A549 (cell line): ENCODE measurements around the gene CPLANE1. TPM values are rescaled to one million over a fixed set of nuclear protein-coding genes. Genes with fewer than 3 reads are reported as not detected.

Source experiments
- ATAC-seq, 2 experiments: fragments of 200-7000 bp in 1 of 2; fragments of >200 bp in 1 of 2; cut with Nextera tagmentation in 1 of 2; cut with Tn5 transposase in 1 of 2; 3 replicates each; pipeline versions ENCODE4 v1.8.0 to v1.9.1; 2018 to 2020; ENCODE audit warnings: mild to moderate bottlenecking in 1 of 2, moderate library complexity in 1 of 2
- CTCF ChIA-PET: fragments of 300-600 bp; sonication (Branson Sonifier 250); formaldehyde crosslinking; extraction: SDS; loops from one replicate; lab custom pipeline; 2021; ENCODE audit warnings: antibody characterized with exemption, inconsistent platforms; lab: Yijun Ruan, JAX
- POLR2A ChIA-PET: fragments of 350-600 bp; formaldehyde crosslinking; extraction: SDS; loops from one replicate; lab custom pipeline; 2021; ENCODE audit warnings: antibody characterized with exemption, inconsistent platforms; lab: Yijun Ruan, JAX
- DNase-seq, 2 experiments: peaks; one replicate each; pipeline versions ENCODE4 v3.0.0 to v3.0.0-alpha.2; 2011 to 2016; ENCODE audit warnings: low read depth in 1 of 2, low spot score in 1 of 2
- FAIRE-seq: peaks from 2 replicates; lab custom pipeline; 2011; peaks lifted over from hg19 to GRCh38; lab: Jason Lieb, UNC
- H3K27ac ChIP-seq, 2 experiments: fragments of >200 bp; sonication (Bioruptor Twin); formaldehyde crosslinking; 3 replicates each; pipeline ENCODE4 v1.5.1; 2016 to 2017
- H3K4me1 ChIP-seq: fragments of >200 bp; sonication (Bioruptor Twin); formaldehyde crosslinking; 3 replicates; pipeline ENCODE4 v1.6.1; 2016
- H3K4me2 ChIP-seq: fragments of >200 bp; sonication (Bioruptor Twin); formaldehyde crosslinking; 3 replicates; pipeline ENCODE4 v1.6.1; 2016
- H3K4me3 ChIP-seq: fragments of >200 bp; sonication (Bioruptor Twin); formaldehyde crosslinking; 3 replicates; pipeline ENCODE4 v1.5.1; 2016
- H3K9me3 ChIP-seq: fragments of >200 bp; sonication (Bioruptor Twin); formaldehyde crosslinking; 3 replicates; pipeline ENCODE4 v1.6.1; 2016
- BHLHE40 ChIP-seq: IDR thresholded peaks from 2 replicates; pipeline ENCODE4 v1.6.1; 2012; ENCODE audit warnings: low read depth, low read length, inconsistent platforms
- CBX2 ChIP-seq: fragments of 200-600 bp; sonication (generic); IDR thresholded peaks from 2 replicates; pipeline ENCODE4 v1.6.1; 2016; ENCODE audit warnings: low read depth, mild to moderate bottlenecking, borderline replicate concordance
- CBX8 ChIP-seq: fragments of 200-600 bp; sonication (generic); IDR thresholded peaks from 2 replicates; pipeline ENCODE4 v1.6.1; 2016
- CEBPB ChIP-seq, 2 experiments: fragments of >200 bp in 1 of 2; sonication (Bioruptor Twin) in 1 of 2; formaldehyde crosslinking in 1 of 2; IDR thresholded peaks; 2 replicates each; pipeline ENCODE4 v1.6.1; 2012 to 2016
- CTCF ChIP-seq: fragments of >200 bp; sonication (Bioruptor Twin); formaldehyde crosslinking; IDR thresholded peaks from 3 replicates; pipeline ENCODE4 v1.5.1; 2016
- EHF ChIP-seq: fragments of 250-450 bp; sonication (Bioruptor Pico); IDR thresholded peaks from 2 replicates; pipeline ENCODE4 v1.5.0; 2020; ENCODE audit warnings: mild to moderate bottlenecking
- ESRRA ChIP-seq: fragments of 150-350 bp; IDR thresholded peaks from 2 replicates; pipeline ENCODE4 v1.6.1; 2014; ENCODE audit warnings: mild to moderate bottlenecking, low read length, borderline replicate concordance
- FOSB ChIP-seq: fragments of 250-450 bp; sonication (Bioruptor Pico); IDR thresholded peaks from 2 replicates; pipeline ENCODE4 v1.5.0; 2020; ENCODE audit warnings: mild to moderate bottlenecking, moderate library complexity
- GATA3 ChIP-seq: IDR thresholded peaks from 2 replicates; pipeline ENCODE4 v1.6.1; 2012; ENCODE audit warnings: borderline replicate concordance
- HES2 ChIP-seq: fragments of >200 bp; sonication (Bioruptor Twin); formaldehyde crosslinking; IDR thresholded peaks from 2 replicates; pipeline ENCODE4 v1.6.1; 2016
- HEYL ChIP-seq: fragments of 250-450 bp; sonication (Bioruptor Pico); IDR thresholded peaks from 2 replicates; pipeline ENCODE4 v1.8.0; 2021; ENCODE audit warnings: mild to moderate bottlenecking, moderate library complexity
- HMGXB4 ChIP-seq: fragments of 250-450 bp; sonication (Bioruptor Pico); IDR thresholded peaks from 2 replicates; pipeline ENCODE4 v1.5.0; 2021; ENCODE audit warnings: mild to moderate bottlenecking, moderate library complexity, borderline replicate concordance
- HOXA7 ChIP-seq: fragments of 250-450 bp; sonication (Bioruptor Pico); IDR thresholded peaks from 2 replicates; pipeline ENCODE4 v1.5.0; 2020; ENCODE audit warnings: mild to moderate bottlenecking, moderate library complexity
- JUN ChIP-seq, 2 experiments: fragments of >200 bp; sonication (Bioruptor Twin); formaldehyde crosslinking; IDR thresholded peaks; 2 replicates in 1 of 2; 3 replicates in 1 of 2; pipeline ENCODE4 v1.6.1; 2016 to 2017
- JUNB ChIP-seq: fragments of >200 bp; sonication (Bioruptor Twin); formaldehyde crosslinking; IDR thresholded peaks from 2 replicates; pipeline ENCODE4 v1.6.1; 2016
- KDM1A ChIP-seq: fragments of 200-600 bp; sonication (generic); IDR thresholded peaks from 2 replicates; pipeline ENCODE4 v1.6.1; 2016; ENCODE audit warnings: low read depth, mild to moderate bottlenecking
- KDM5A ChIP-seq: fragments of 200-600 bp; sonication (generic); IDR thresholded peaks from 2 replicates; pipeline ENCODE4 v1.6.1; 2016; ENCODE audit warnings: antibody characterized with exemption, mild to moderate bottlenecking
- MAX ChIP-seq: IDR thresholded peaks from 2 replicates; pipeline ENCODE4 v1.6.1; 2012
- MAZ ChIP-seq: fragments of 150-350 bp; IDR thresholded peaks from 2 replicates; pipeline ENCODE4 v1.6.1; 2014; ENCODE audit warnings: antibody characterized with exemption, low read depth, low read length, borderline replicate concordance
- NFE2L2 ChIP-seq: fragments of 150-350 bp; conservative IDR thresholded peaks from 2 replicates; pipeline ENCODE4 v1.6.1; 2014; ENCODE audit warnings: low read length
- NR3C1 ChIP-seq: fragments of >200 bp; sonication (Bioruptor Twin); formaldehyde crosslinking; IDR thresholded peaks from 3 replicates; pipeline ENCODE4 v1.6.1; 2017
- PBX3 ChIP-seq: IDR thresholded peaks from 2 replicates; pipeline ENCODE4 v1.6.1; 2012
- POLR2A ChIP-seq: IDR thresholded peaks from 2 replicates; pipeline ENCODE4 v1.6.1; 2012; ENCODE audit warnings: mild to moderate bottlenecking, low read length
- RAD21 ChIP-seq, 2 experiments: fragments of >200 bp in 1 of 2; sonication (Bioruptor Twin) in 1 of 2; formaldehyde crosslinking in 1 of 2; IDR thresholded peaks in 1 of 2; conservative IDR thresholded peaks in 1 of 2; 2 replicates in 1 of 2; 3 replicates in 1 of 2; pipeline ENCODE4 v1.6.1; 2012 to 2018; ENCODE audit warnings: inconsistent platforms in 1 of 2
- RARB ChIP-seq: fragments of 250-450 bp; sonication (Bioruptor Pico); IDR thresholded peaks from 2 replicates; pipeline ENCODE4 v1.8.0; 2021; ENCODE audit warnings: mild to moderate bottlenecking, moderate library complexity
- RCOR1 ChIP-seq: fragments of 150-350 bp; IDR thresholded peaks from 2 replicates; pipeline ENCODE4 v1.6.1; 2014; ENCODE audit warnings: antibody characterized with exemption, low read length, low read depth
- SMC3 ChIP-seq: fragments of >200 bp; sonication (Bioruptor Twin); formaldehyde crosslinking; IDR thresholded peaks from 3 replicates; pipeline ENCODE4 v1.6.1; 2018; ENCODE audit warnings: inconsistent platforms
- TFCP2L1 ChIP-seq: fragments of 250-450 bp; sonication (Bioruptor Pico); IDR thresholded peaks from 2 replicates; pipeline ENCODE4 v1.5.0; 2021; ENCODE audit warnings: mild to moderate bottlenecking
- USF2 ChIP-seq: fragments of 450-650 bp; IDR thresholded peaks from 2 replicates; pipeline ENCODE4 v1.6.1; 2014; ENCODE audit warnings: antibody characterized with exemption
- ZFP36 ChIP-seq: fragments of 450-650 bp; IDR thresholded peaks from 2 replicates; pipeline ENCODE4 v1.6.1; 2014; ENCODE audit warnings: borderline replicate concordance; ENCODE audit not compliant: partially characterized antibody
- ZNF302 ChIP-seq: fragments of 250-450 bp; sonication (Bioruptor Pico); IDR thresholded peaks from 2 replicates; pipeline ENCODE4 v1.9.0; 2021; ENCODE audit warnings: inconsistent platforms, mild to moderate bottlenecking, moderate library complexity
- WGBS: methylation state at CpG from one replicate; pipeline ENCODE4 v1.1.6; 2017; ENCODE audit errors: missing lambda C conversion rate; 5-methylcytosine and 5-hydroxymethylcytosine counted together
- polyA plus RNA-seq, 4 experiments: library from polyadenylated mRNA; depleted of rRNA in 3 of 4; stranded (reverse); fragments of >200 nt; fragmentation: RNase III in 1 of 4; extraction: RNeasy Plus Mini Kit Qiagen cat#74134 plus additional on column Dnase treatment in 1 of 4; gene quantifications; 2 replicates in 3 of 4; 3 replicates in 1 of 4; pipeline ENCODE4 v1.2.3, GENCODE V29; 2011 to 2017

Gene CPLANE1
- polyA plus RNA-seq, 2 of the 4 experiments (the other 2 are of a cell fraction) = 5.5 to 15.7 TPM

GRCh38 chr5:37166197-37166596, 83.0 kb downstream of the CPLANE1 start:
- CTCF ChIA-PET = no interaction called here
- WGBS = 88% methylated on average over 3 of the region's 3 CpGs

GRCh38 chr5:37165761-37166160, 83.4 kb downstream of the CPLANE1 start:
- 67% methylated on average over 1 of the region's 1 CpG for WGBS
- Histone ChIP-seq H3K4me2 (no peak overlapping the region), H3K27ac (no peak overlapping the region), H3K4me3 (no peak overlapping the region), H3K4me1 (peaks cover 7% of the 10 kb centered on the region; the same call in 2 of the 3 replicates), H3K9me3 (no peaks in the 10 kb centered on the region)
- TF ChIP-seq CBX2 (no peak), SMC3 (no peak), PBX3 (no peak), HMGXB4 (CRISPR knock-in tag) (no peak), ZNF302 (no peak), MAX (no peak), KDM1A (no peak), JUN (IDR thresholded peaks at IDR 0.05) (no peak), CTCF (no peak), CEBPB (IDR thresholded peaks at IDR 0.05) (no peak), KDM5A (no peak), RCOR1 (no peak), POLR2A (no peak), EHF (CRISPR knock-in tag) (no peak), ZFP36 (no peak), CBX8 (no peak), MAZ (no peak), JUNB (no peak), HOXA7 (CRISPR knock-in tag) (no peak), HEYL (CRISPR knock-in tag) (no peak)
- ATAC-seq (no peak), FAIRE-seq (peak; percentile 18), DNase-seq (no peak)
- POLR2A ChIA-PET = no interaction called here
- CTCF ChIA-PET = no interaction called here

More at GRCh38 chr5:37166197-37166596, 83.0 kb downstream of the CPLANE1 start:
- no peak for DNase-seq
- H3K9me3 ChIP-seq = no peaks in the 10 kb centered on the region
- H3K4me2 ChIP-seq = no peak overlapping the region
- POLR2A ChIA-PET = no interaction called here
- no peak overlapping the region for H3K27ac ChIP-seq
- ATAC-seq = no peak
- TF ChIP-seq CBX2 = no peak
- no peak for TF ChIP-seq FOSB (CRISPR knock-in tag)
- no peak for TF ChIP-seq ESRRA
- no peak for TF ChIP-seq TFCP2L1 (CRISPR knock-in tag)
- no peak for TF ChIP-seq RARB
- no peak for TF ChIP-seq RAD21 (conservative IDR thresholded peaks at IDR 0.05 in 1 of 2, IDR thresholded peaks at IDR 0.05 in 1 of 2)
- no peak for TF ChIP-seq GATA3
- TF ChIP-seq EHF (CRISPR knock-in tag) = no peak
- no peak for TF ChIP-seq BHLHE40
- no peak for TF ChIP-seq MAZ
- no peak for TF ChIP-seq NFE2L2
- TF ChIP-seq USF2 = no peak
- no peak for TF ChIP-seq KDM5A
- TF ChIP-seq HES2 = no peak
- no peak for TF ChIP-seq POLR2A
- TF ChIP-seq ZFP36 = no peak
- no peak for TF ChIP-seq NR3C1
- H3K4me1 ChIP-seq = peaks cover 7% of the 10 kb centered on the region; the same call in 2 of the 3 replicates
- no peak for FAIRE-seq
- no peak overlapping the region for H3K4me3 ChIP-seq
